HFF-Myc (cell line): Measurements from ENCODE around the gene PTPRN2.

Experiments used
- DNase-seq: peaks from one replicate; pipeline ENCODE4 v3.0.0-alpha.2; 2011; ENCODE audit warnings: low read depth; ENCODE audit errors: extremely low read depth
- H3K4me3 ChIP-seq: replicated peaks from 2 replicates; pipeline ENCODE4 v1.5.1; 2011; ENCODE audit warnings: low read depth, mild to moderate bottlenecking, control low read depth, low read length
- TF ChIP-seq, protein P1 (sequence below): IDR thresholded peaks from 2 replicates; pipeline ENCODE4 v1.5.1; 2012; ENCODE audit warnings: mild to moderate bottlenecking, low read depth, low read length, control low read depth; ENCODE audit errors: missing control alignments

The PTPRN2 gene

DNA sequence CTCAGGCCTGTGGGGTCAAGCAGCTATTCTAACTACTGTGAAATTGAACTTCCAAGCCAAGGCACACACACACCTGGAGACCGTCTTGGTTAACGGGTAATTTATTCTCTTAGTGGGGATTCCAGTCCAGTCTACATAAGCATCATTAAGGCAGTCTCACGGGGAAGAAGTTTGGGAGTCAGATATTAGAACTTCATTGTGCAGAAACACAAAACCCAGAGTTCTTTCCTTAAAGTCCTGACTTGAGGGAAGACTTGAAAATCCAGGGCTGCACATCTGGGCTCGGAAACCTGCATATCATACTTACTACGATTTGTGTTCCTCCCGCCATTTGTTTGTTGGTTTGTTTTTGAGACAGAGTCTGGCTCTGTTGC lies 112.0 kb downstream of the PTPRN2 start:
- TF ChIP-seq, protein P1, sequence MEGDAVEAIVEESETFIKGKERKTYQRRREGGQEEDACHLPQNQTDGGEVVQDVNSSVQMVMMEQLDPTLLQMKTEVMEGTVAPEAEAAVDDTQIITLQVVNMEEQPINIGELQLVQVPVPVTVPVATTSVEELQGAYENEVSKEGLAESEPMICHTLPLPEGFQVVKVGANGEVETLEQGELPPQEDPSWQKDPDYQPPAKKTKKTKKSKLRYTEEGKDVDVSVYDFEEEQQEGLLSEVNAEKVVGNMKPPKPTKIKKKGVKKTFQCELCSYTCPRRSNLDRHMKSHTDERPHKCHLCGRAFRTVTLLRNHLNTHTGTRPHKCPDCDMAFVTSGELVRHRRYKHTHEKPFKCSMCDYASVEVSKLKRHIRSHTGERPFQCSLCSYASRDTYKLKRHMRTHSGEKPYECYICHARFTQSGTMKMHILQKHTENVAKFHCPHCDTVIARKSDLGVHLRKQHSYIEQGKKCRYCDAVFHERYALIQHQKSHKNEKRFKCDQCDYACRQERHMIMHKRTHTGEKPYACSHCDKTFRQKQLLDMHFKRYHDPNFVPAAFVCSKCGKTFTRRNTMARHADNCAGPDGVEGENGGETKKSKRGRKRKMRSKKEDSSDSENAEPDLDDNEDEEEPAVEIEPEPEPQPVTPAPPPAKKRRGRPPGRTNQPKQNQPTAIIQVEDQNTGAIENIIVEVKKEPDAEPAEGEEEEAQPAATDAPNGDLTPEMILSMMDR = no peak
- DNase-seq = no peak
- H3K4me3 ChIP-seq = no peak overlapping the region

DNA sequence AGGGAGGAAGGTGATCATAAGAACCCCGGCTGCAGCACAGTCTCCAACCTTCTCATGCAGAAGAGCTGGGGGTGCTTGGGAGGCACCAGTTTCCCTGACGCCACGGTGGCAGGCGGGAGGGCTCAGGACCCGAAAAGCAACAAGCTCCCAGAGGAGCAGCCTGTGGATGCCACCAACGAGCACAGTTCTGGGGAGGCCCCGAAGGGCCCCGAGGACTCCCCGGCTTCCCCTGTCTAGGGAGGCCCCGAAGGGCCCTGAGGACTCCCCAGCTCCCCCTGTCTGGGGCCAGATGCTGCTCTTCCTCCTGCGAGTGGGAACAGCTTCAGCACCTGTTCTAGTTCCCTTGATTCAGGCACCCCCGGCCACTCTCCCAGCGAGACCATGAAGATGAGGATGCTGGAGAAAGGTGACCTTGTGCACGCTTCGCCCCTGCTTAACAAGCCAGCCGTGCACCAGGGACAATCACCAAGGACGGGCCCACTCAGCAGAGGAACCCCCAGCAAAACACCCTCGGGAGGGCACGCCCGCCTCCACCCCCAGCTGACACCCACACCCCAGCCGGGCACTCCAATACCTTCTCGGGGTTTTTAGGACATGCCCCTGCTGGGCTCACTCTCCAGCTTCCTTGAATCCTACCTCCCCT lies 112.5 kb downstream of the PTPRN2 start:
- DNase-seq = no peak
- TF ChIP-seq, protein P1 = no peak
- no peak overlapping the region for H3K4me3 ChIP-seq

DNA sequence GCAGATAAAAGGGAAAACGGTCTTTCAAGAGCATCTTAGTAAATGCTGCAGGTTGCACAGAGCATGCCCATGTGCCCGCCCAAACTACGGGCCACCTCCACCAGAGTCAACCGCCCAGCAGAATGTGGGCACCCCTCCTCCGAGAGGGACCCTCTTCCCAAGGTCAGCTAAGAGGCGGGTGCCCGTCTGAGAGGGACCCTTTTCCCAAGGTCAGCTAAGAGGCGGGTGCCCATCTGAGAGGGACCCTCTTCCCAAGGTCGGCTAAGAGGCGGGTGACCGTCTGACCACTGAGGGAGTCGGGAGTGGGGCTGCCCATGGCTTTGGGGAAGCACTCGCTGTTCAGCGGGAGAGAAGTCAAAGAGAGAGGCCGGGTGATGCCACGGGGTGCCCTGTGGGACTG lies 113.1 kb downstream of the PTPRN2 start:
- H3K4me3 ChIP-seq = no peak overlapping the region
- DNase-seq = no peak
- TF ChIP-seq, protein P1 = no peak

DNA sequence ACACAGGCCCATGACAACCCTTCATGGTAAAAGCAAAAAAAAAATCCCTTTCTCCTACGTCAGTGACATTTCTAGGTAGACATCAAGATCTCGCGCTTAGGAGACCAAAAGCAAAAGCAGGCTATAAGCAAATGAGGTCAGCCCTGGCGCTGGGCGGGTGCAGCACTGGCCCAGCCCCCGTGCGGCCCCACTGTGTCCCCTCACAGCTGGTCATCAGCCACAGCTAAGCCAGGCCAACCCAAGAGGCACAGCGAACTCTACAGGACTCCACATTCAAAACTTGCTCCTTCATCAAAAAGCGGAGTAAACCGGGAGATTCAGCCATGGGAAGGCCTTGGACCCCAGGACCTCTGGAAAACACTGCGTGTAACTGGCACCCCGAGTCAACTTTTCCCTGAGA lies 113.7 kb downstream of the PTPRN2 start:
- TF ChIP-seq, protein P1 = no peak
- DNase-seq = no peak
- H3K4me3 ChIP-seq = no peak overlapping the region

DNA sequence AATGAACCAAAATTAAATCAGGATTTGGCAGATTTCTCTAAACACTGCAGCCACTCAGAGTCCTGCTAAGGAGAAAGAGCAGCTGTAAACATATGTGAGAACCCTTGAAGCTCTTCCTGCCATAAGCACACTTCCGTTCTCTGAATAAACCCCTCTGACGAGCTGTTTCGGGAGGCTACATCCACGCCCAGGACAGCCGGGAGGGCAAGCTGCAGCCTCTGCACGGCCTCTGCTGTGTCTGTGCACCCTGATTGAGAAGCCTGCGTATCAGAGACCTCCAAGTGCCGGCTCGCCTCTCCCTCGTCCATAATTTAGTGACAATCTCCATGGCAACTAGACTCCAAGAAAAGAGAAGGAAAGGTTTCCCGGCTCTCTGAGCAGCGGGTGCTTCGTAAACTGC lies 114.4 kb downstream of the PTPRN2 start:
- TF ChIP-seq, protein P1 = no peak

DNA sequence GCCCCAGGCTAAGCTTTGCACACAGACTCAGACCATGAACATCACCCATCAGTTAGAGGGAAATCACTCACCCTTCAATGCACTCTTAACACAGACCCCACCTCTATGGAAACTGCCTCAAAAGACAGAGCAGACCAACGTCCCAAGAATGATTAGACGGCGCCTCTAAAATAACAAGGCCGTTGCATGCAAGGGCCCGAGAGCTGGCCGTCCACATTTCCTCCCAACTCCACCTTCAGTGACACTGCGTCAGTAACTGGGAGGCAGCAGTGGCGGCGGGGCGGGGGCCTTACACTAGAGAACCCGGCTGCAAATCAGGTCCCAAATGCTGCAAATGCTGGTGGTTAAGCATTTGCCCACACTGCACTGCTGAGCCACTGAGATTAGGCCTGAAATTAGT lies 115.0 kb downstream of the PTPRN2 start:
- no peak overlapping the region for H3K4me3 ChIP-seq
- TF ChIP-seq, protein P1 = no peak
- no peak for DNase-seq

More for the DNA sequence above, 114.4 kb downstream of the PTPRN2 start:
- no peak overlapping the region for H3K4me3 ChIP-seq
- DNase-seq = no peak

DNA sequence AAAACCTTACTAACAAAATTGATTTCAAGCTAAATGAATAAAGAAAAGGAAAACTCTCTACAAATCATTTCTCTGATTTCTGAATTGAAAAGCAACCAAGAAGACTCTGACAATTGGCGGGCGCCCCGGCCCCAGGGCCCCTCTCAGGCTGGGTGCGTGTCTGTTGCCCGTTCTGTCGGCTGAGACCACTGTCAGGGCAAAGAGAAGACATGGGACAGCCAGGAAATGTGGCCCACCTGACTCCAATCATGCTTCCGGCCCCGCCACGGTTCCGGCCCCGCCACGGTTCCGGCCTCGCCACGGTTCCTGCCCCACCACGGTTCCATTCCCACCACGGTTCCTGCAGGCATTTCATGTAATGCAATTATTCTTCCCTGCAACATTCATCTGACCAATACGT lies 115.9 kb downstream of the PTPRN2 start:
- TF ChIP-seq, protein P1 = no peak
- H3K4me3 ChIP-seq = no peak overlapping the region
- no peak for DNase-seq
